Measurements from ENCODE around the gene IRS2. TPM values are rescaled to one million over a fixed set of nuclear protein-coding genes. Genes with fewer than 3 reads are reported as not detected.

IRS2 gene
- total and polyA plus RNA-seq, 4 donors = 6.8 to 27.1 (median 15.4) TPM

- H3K4me1 ChIP-seq (ENCODE audit: control insufficient read depth in 5 of 5, insufficient read depth in 5 of 5, low read length in 5 of 5) = peaks cover 0 to 2% (median 0%) of the 10 kb centered on the region in 5 donors
- H3K27ac ChIP-seq (ENCODE audit: low read depth in 1 of 2, low read length in 1 of 2) = no peak overlapping the region
- H3K36me3 ChIP-seq (ENCODE audit: control insufficient read depth in 4 of 4, insufficient read depth in 4 of 4, low read length in 4 of 4) = peaks cover 6 to 18% (median 13%) of the 10 kb centered on the region in 4 donors
- H3K9me3 ChIP-seq (ENCODE audit: control insufficient read depth in 4 of 4, insufficient read depth in 3 of 4, low read length in 3 of 4) = no peaks in the 10 kb centered on the region
- no peak overlapping the region for H3K4me3 ChIP-seq
- TF ChIP-seq CTCF (IDR thresholded peaks at IDR 0.05; ENCODE audit: control extremely low read depth, extremely low read depth) = no peak
- ATAC-seq (ENCODE audit: insufficient read depth, low FRiP score) (no peak), DNase-seq (no peak)
- H3K27me3 ChIP-seq (ENCODE audit: control insufficient read depth in 3 of 3, insufficient read depth in 3 of 3, low read length in 2 of 3) = no peaks in the 10 kb centered on the region
- H3K9ac ChIP-seq (ENCODE audit: insufficient read depth in 1 of 2, low read length in 2 of 2) = no peak overlapping the region
- WGBS, 2 donors = 90 to 91% methylated on average over 4 of the region's 4 CpGs
Measured at GRCh38 chr13:109751477-109751876, 34.9 kb downstream of the IRS2 start.

DNA sequence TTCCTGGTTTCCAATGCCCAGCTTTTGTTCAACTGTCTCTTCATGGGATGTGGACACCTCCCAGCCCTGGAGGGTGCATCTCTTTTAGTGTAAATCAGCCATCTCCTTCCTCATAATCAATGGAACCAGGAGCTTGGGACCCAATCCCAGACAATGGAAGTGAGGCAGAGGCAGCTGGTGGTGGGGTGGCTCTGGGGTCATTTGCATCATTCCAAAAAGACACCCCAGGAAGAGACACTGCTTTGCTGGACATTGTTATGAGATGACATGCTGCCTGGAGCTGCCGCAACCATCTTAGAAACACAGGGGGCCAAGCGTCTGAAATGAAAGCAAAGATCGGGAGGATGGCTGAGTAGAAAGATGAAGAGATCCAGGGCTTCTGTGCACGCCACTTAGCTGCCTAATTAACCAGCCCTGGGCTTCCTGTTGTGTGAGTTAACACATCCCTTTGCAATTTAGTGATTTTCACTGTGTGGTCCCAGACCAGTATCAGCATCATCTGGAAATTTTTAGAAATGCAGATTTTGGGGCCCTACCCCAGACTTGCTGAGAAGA, 36.1 kb downstream of the IRS2 start:
- 93 to 95% methylated on average over 4 of the region's 4 CpGs for WGBS, 2 donors
- H3K4me1 ChIP-seq (ENCODE audit: control insufficient read depth in 5 of 5, insufficient read depth in 5 of 5, low read length in 5 of 5) = no peaks in the 10 kb centered on the region
- TF ChIP-seq CTCF (IDR thresholded peaks at IDR 0.05; ENCODE audit: control extremely low read depth, extremely low read depth) = no peak

DNA sequence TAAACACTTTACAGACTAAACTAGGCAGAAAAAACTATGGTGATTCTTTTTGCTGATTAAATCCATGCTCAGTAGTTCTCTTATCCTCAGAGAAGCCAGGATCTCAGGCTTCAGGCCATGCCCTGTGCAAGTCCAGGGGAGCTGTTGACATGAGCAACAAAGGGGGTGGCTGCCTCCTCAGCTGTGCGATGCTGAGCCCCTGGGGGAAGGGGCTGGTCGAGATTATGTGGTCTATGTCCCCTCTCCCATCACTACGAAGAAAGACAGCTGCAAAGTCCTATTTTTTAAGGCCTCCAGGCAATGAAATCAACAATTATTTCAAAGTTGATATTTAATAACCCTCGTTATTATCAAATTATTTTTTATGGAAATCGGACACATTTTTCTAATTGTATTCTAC, 37.0 kb downstream of the IRS2 start:
- WGBS, 2 donors = 94 to 95% methylated on average over 5 of the region's 5 CpGs
- Histone ChIP-seq H3K27ac (ENCODE audit: low read depth in 1 of 2, low read length in 1 of 2) (no peak overlapping the region), H3K36me3 (ENCODE audit: control insufficient read depth in 4 of 4, insufficient read depth in 4 of 4, low read length in 4 of 4) (peaks cover 0 to 11% (median 10%) of the 10 kb centered on the region in 4 donors), H3K4me3 (no peak overlapping the region), H3K27me3 (ENCODE audit: control insufficient read depth in 3 of 3, insufficient read depth in 3 of 3, low read length in 2 of 3) (no peaks in the 10 kb centered on the region), H3K4me1 (ENCODE audit: control insufficient read depth in 5 of 5, insufficient read depth in 5 of 5, low read length in 5 of 5) (peaks cover 0 to 8% (median 0%) of the 10 kb centered on the region in 5 donors), H3K9ac (ENCODE audit: insufficient read depth in 1 of 2, low read length in 2 of 2) (no peak overlapping the region), H3K9me3 (ENCODE audit: control insufficient read depth in 4 of 4, insufficient read depth in 3 of 4, low read length in 3 of 4) (no peaks in the 10 kb centered on the region)
- TF ChIP-seq CTCF (IDR thresholded peaks at IDR 0.05; ENCODE audit: control extremely low read depth, extremely low read depth) = no peak
- ATAC-seq (ENCODE audit: insufficient read depth, low FRiP score) = no peak
- DNase-seq = no peak

More for the DNA sequence above, 36.1 kb downstream of the IRS2 start:
- Histone ChIP-seq H3K9me3 (ENCODE audit: control insufficient read depth in 4 of 4, insufficient read depth in 3 of 4, low read length in 3 of 4) (no peaks in the 10 kb centered on the region), H3K27me3 (ENCODE audit: control insufficient read depth in 3 of 3, insufficient read depth in 3 of 3, low read length in 2 of 3) (no peaks in the 10 kb centered on the region), H3K4me3 (no peak overlapping the region), H3K27ac (ENCODE audit: low read depth in 1 of 2, low read length in 1 of 2) (no peak overlapping the region), H3K9ac (ENCODE audit: insufficient read depth in 1 of 2, low read length in 2 of 2) (no peak overlapping the region), H3K36me3 (ENCODE audit: control insufficient read depth in 4 of 4, insufficient read depth in 4 of 4, low read length in 4 of 4) (peaks cover 0 to 13% (median 11%) of the 10 kb centered on the region in 4 donors)
- DNase-seq = no peak
- ATAC-seq (ENCODE audit: insufficient read depth, low FRiP score) = no peak

- Histone ChIP-seq H3K36me3 (ENCODE audit: control insufficient read depth in 4 of 4, insufficient read depth in 4 of 4, low read length in 4 of 4) (peaks cover 0 to 11% (median 10%) of the 10 kb centered on the region in 4 donors), H3K27me3 (ENCODE audit: control insufficient read depth in 3 of 3, insufficient read depth in 3 of 3, low read length in 2 of 3) (no peaks in the 10 kb centered on the region), H3K9ac (ENCODE audit: insufficient read depth in 1 of 2, low read length in 2 of 2) (no peak overlapping the region), H3K4me3 (no peak overlapping the region), H3K4me1 (ENCODE audit: control insufficient read depth in 5 of 5, insufficient read depth in 5 of 5, low read length in 5 of 5) (peaks cover 0 to 14% (median 0%) of the 10 kb centered on the region in 5 donors), H3K9me3 (ENCODE audit: control insufficient read depth in 4 of 4, insufficient read depth in 3 of 4, low read length in 3 of 4) (no peaks in the 10 kb centered on the region), H3K27ac (ENCODE audit: low read depth in 1 of 2, low read length in 1 of 2) (no peak overlapping the region)
- ATAC-seq (ENCODE audit: insufficient read depth, low FRiP score) = no peak
- no peak for DNase-seq
- 71 to 75% methylated on average over 2 of the region's 2 CpGs for WGBS, 2 donors
- TF ChIP-seq CTCF (IDR thresholded peaks at IDR 0.05; ENCODE audit: control extremely low read depth, extremely low read depth) = no peak
Measured at GRCh38 chr13:109748677-109749076, 37.7 kb downstream of the IRS2 start.

All from lung (tissue), 12 donors.